Large intestine (tissue), 3 donors: Measurements from ENCODE around the gene DHRS7B. TPM values are rescaled to one million over a fixed set of nuclear protein-coding genes. Genes with fewer than 3 reads are reported as not detected.

ENCODE experiments used
- DNase-seq, 2 donors: peaks; one replicate each; pipeline versions ENCODE4 v3.0.0 to v3.0.0-alpha.2; 2013
- H3K27ac ChIP-seq: one replicate; pipeline ENCODE4 v1.5.1; 2013; ENCODE audit warnings: low read length
- H3K27me3 ChIP-seq: 2 replicates; pipeline ENCODE4 v1.6.1; 2013; ENCODE audit warnings: low read length; ENCODE audit not compliant: control insufficient read depth, insufficient read depth
- H3K36me3 ChIP-seq: 2 replicates; pipeline ENCODE4 v1.6.1; 2013; ENCODE audit warnings: low read length; ENCODE audit not compliant: control insufficient read depth, insufficient read depth
- H3K4me1 ChIP-seq: one replicate; pipeline ENCODE4 v1.6.1; 2013; ENCODE audit warnings: low read length; ENCODE audit not compliant: control insufficient read depth, insufficient read depth
- H3K4me3 ChIP-seq: one replicate; pipeline ENCODE4 v1.5.1; 2013; ENCODE audit warnings: low read length
- H3K9me3 ChIP-seq: one replicate; pipeline ENCODE4 v1.6.1; 2013; ENCODE audit warnings: mild to moderate bottlenecking, low read depth, low read length, moderate library complexity; ENCODE audit not compliant: control insufficient read depth
- WGBS: methylation state at CpG from one replicate; pipeline ENCODE4 v1.1.5; 2013; ENCODE audit warnings: low lambda C conversion rate; ENCODE audit not compliant: insufficient coverage; 5-methylcytosine and 5-hydroxymethylcytosine counted together
- polyA plus RNA-seq: library from polyadenylated mRNA; unstranded; fragments of 120-200 nt; gene quantifications from one replicate; pipeline ENCODE4 v1.2.1, GENCODE V29; 2013

Gene DHRS7B
- polyA plus RNA-seq, 1 donor = 29.2 TPM

GRCh38 chr17:21174186-21174585, 47.4 kb downstream of the DHRS7B start:
- Histone ChIP-seq H3K4me1 (no peaks in the 10 kb centered on the region), H3K36me3 (peaks cover 34% of the 10 kb centered on the region), H3K4me3 (no peak overlapping the region), H3K27ac (no peak overlapping the region), H3K9me3 (no peaks in the 10 kb centered on the region), H3K27me3 (no peaks in the 10 kb centered on the region)
- WGBS = 91% methylated on average over 3 of the region's 8 CpGs
- no peak for DNase-seq

- Histone ChIP-seq H3K27ac (no peak overlapping the region), H3K27me3 (no peaks in the 10 kb centered on the region), H3K36me3 (peaks cover 32% of the 10 kb centered on the region), H3K4me1 (no peaks in the 10 kb centered on the region), H3K4me3 (no peak overlapping the region), H3K9me3 (no peaks in the 10 kb centered on the region)
- no CpG with 5 or more reads among the region's 7 CpGs for WGBS
- DNase-seq = no peak
Measured at GRCh38 chr17:21174713-21175112, 47.9 kb downstream of the DHRS7B start.

- no peaks in the 10 kb centered on the region for H3K4me1 ChIP-seq
- H3K9me3 ChIP-seq = no peaks in the 10 kb centered on the region
- H3K27me3 ChIP-seq = no peaks in the 10 kb centered on the region
- H3K27ac ChIP-seq = no peak overlapping the region
- WGBS = 66% methylated on average over 4 of the region's 12 CpGs
- H3K36me3 ChIP-seq = peaks cover 32% of the 10 kb centered on the region
- DNase-seq = no peak
- no peak overlapping the region for H3K4me3 ChIP-seq
Measured at GRCh38 chr17:21176773-21177395, 50.1 kb downstream of the DHRS7B start.

GRCh38 chr17:21177401-21177800, 50.6 kb downstream of the DHRS7B start:
- no CpG with 5 or more reads among the region's 8 CpGs for WGBS
- Histone ChIP-seq H3K36me3 (peaks cover 31% of the 10 kb centered on the region), H3K27me3 (no peaks in the 10 kb centered on the region), H3K4me1 (no peaks in the 10 kb centered on the region), H3K4me3 (no peak overlapping the region), H3K9me3 (no peaks in the 10 kb centered on the region), H3K27ac (no peak overlapping the region)
- DNase-seq = no peak

- H3K4me1 ChIP-seq = no peaks in the 10 kb centered on the region
- H3K27ac ChIP-seq = no peak overlapping the region
- no peak for DNase-seq
- H3K36me3 ChIP-seq = peaks cover 25% of the 10 kb centered on the region
- no peaks in the 10 kb centered on the region for H3K27me3 ChIP-seq
- no peaks in the 10 kb centered on the region for H3K9me3 ChIP-seq
- WGBS = no CpG with 5 or more reads among the region's 13 CpGs
- H3K4me3 ChIP-seq = no peak overlapping the region
Measured at GRCh38 chr17:21177854-21178600, 51.3 kb downstream of the DHRS7B start.

- H3K27me3 ChIP-seq = no peaks in the 10 kb centered on the region
- DNase-seq = no peak
- WGBS = 0% methylated on average over 1 of the region's 5 CpGs
Measured at GRCh38 chr17:21183468-21183867, 56.7 kb downstream of the DHRS7B start.

GRCh38 chr17:21184570-21184969, 57.8 kb downstream of the DHRS7B start:
- no peaks in the 10 kb centered on the region for H3K4me1 ChIP-seq
- no peaks in the 10 kb centered on the region for H3K9me3 ChIP-seq
- 100% methylated on average over 1 of the region's 3 CpGs for WGBS
- no peak for DNase-seq
- no peak overlapping the region for H3K27ac ChIP-seq
- no peaks in the 10 kb centered on the region for H3K27me3 ChIP-seq
- peaks cover 35% of the 10 kb centered on the region for H3K36me3 ChIP-seq
- H3K4me3 ChIP-seq = no peak overlapping the region

More at GRCh38 chr17:21183468-21183867, 56.7 kb downstream of the DHRS7B start:
- Histone ChIP-seq H3K4me3 (no peak overlapping the region), H3K9me3 (no peaks in the 10 kb centered on the region), H3K4me1 (no peaks in the 10 kb centered on the region), H3K27ac (no peak overlapping the region), H3K36me3 (peaks cover 27% of the 10 kb centered on the region)

GRCh38 chr17:21185061-21185460, 58.3 kb downstream of the DHRS7B start:
- no CpG with 5 or more reads among the region's 1 CpG for WGBS
- Histone ChIP-seq H3K27me3 (no peaks in the 10 kb centered on the region), H3K4me3 (no peak overlapping the region), H3K27ac (no peak overlapping the region), H3K36me3 (peaks cover 35% of the 10 kb centered on the region), H3K4me1 (no peaks in the 10 kb centered on the region), H3K9me3 (no peaks in the 10 kb centered on the region)
- DNase-seq = no peak

- H3K36me3 ChIP-seq = peaks cover 48% of the 10 kb centered on the region
Measured at GRCh38 chr17:21186399-21187187, 59.8 kb downstream of the DHRS7B start.

GRCh38 chr17:21189361-21189760, 62.6 kb downstream of the DHRS7B start:
- DNase-seq = no peak
- H3K4me1 ChIP-seq = no peaks in the 10 kb centered on the region
- H3K27me3 ChIP-seq = no peaks in the 10 kb centered on the region
- H3K27ac ChIP-seq = no peak overlapping the region
- no peaks in the 10 kb centered on the region for H3K9me3 ChIP-seq
- H3K36me3 ChIP-seq = peaks cover 39% of the 10 kb centered on the region
- no peak overlapping the region for H3K4me3 ChIP-seq
- no CpG with 5 or more reads among the region's 4 CpGs for WGBS

More at GRCh38 chr17:21186399-21187187, 59.8 kb downstream of the DHRS7B start:
- Histone ChIP-seq H3K4me3 (no peak overlapping the region), H3K4me1 (no peaks in the 10 kb centered on the region), H3K27ac (no peak overlapping the region), H3K27me3 (no peaks in the 10 kb centered on the region), H3K9me3 (no peaks in the 10 kb centered on the region)
- WGBS = no CpG with 5 or more reads among the region's 6 CpGs
- DNase-seq = no peak
